ENCODE results near the gene CWC25. TPM values are rescaled to one million over a fixed set of nuclear protein-coding genes. Genes with fewer than 3 reads are reported as not detected.

Gene CWC25
- total and polyA plus RNA-seq, 2 of the 13 experiments (the other 11 are each of a cell fraction or from before 2014, with no cell fraction given), result 15.6 to 22.7 TPM

DNA sequence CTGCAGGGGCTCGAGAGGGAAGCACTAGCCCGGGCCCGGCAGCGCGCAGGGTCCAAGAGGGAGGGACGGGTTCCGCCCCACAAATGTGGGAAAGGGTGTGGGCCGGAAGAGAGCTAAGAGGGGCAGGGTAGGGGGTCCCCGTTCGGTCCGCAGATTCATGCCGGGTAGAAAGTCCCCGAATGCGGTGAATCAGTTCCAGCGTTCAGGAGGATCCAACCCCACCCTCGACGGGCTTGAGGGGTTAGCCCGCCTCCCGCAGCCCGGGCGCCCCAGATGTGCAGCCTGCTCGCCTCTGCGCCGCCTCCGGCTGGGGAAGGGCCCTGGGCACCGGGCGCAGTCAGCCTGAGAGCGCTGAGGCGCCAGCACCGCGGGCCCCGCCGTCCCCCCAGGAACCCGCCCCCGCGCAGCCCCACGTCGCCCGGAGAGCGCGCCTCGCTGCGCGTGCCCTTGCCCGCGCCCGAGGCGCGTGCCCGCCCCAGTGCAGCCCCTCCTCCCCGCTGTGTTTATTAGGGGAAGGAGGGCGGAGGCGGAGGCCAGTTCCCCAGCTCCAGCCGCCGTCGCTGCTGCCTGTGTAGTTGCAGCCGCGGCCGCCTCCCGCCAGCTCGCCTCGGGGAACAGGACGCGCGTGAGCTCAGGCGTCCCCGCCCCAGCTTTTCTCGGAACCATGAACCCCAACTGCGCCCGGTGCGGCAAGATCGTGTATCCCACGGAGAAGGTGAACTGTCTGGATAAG, 44.6 kb upstream of the CWC25 start, which contains the start of gene LASP1 (continued):
- TF ChIP-seq, protein P1, sequence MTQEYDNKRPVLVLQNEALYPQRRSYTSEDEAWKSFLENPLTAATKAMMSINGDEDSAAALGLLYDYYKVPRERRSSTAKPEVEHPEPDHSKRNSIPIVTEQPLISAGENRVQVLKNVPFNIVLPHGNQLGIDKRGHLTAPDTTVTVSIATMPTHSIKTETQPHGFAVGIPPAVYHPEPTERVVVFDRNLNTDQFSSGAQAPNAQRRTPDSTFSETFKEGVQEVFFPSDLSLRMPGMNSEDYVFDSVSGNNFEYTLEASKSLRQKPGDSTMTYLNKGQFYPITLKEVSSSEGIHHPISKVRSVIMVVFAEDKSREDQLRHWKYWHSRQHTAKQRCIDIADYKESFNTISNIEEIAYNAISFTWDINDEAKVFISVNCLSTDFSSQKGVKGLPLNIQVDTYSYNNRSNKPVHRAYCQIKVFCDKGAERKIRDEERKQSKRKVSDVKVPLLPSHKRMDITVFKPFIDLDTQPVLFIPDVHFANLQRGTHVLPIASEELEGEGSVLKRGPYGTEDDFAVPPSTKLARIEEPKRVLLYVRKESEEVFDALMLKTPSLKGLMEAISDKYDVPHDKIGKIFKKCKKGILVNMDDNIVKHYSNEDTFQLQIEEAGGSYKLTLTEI (CRISPR knock-in tag; conservative IDR thresholded peaks at IDR 0.05), result no peak
- TF ChIP-seq, protein P2, sequence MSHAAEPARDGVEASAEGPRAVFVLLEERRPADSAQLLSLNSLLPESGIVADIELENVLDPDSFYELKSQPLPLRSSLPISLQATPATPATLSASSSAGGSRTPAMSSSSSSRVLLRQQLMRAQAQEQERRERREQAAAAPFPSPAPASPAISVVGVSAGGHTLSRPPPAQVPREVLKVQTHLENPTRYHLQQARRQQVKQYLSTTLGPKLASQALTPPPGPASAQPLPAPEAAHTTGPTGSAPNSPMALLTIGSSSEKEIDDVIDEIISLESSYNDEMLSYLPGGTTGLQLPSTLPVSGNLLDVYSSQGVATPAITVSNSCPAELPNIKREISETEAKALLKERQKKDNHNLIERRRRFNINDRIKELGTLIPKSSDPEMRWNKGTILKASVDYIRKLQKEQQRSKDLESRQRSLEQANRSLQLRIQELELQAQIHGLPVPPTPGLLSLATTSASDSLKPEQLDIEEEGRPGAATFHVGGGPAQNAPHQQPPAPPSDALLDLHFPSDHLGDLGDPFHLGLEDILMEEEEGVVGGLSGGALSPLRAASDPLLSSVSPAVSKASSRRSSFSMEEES (CRISPR knock-in tag; IDR thresholded peaks at IDR 0.05), result no peak; the same call in 1 of the 2 replicates
- TF ChIP-seq KLF16 (CRISPR knock-in tag; IDR thresholded peaks at IDR 0.05) (no peak; a peak in 1 of 4 replicates), ZNF619 (CRISPR knock-in tag; IDR thresholded peaks at IDR 0.05) (no peak; the same call in 1 of the 2 replicates), MIXL1 (CRISPR knock-in tag; IDR thresholded peaks at IDR 0.05) (peak; percentile 21; the same call in 1 of the 2 replicates), ZNF737 (CRISPR knock-in tag; IDR thresholded peaks at IDR 0.05; ENCODE audit: borderline replicate concordance) (no peak), STAT5B (CRISPR knock-in tag; IDR thresholded peaks at IDR 0.05) (no peak), KLF9 (CRISPR knock-in tag; IDR thresholded peaks at IDR 0.05; ENCODE audit: low read depth) (no peak), ZNF883 (CRISPR knock-in tag; IDR thresholded peaks at IDR 0.05; ENCODE audit: not compliant biosample characterization) (peak; percentile 92), MYC (CRISPR knock-in tag; IDR thresholded peaks at IDR 0.05; ENCODE audit: borderline replicate concordance) (peak; percentile 76), FOXK1 (CRISPR knock-in tag; IDR thresholded peaks at IDR 0.05; ENCODE audit: borderline replicate concordance, low read depth) (peak; percentile 66; the same call in 1 of the 2 replicates), RNF2 (conservative IDR thresholded peaks at IDR 0.05; ENCODE audit: low read depth) (0 out of 2 replicates have a peak, but pooled peaks have one; percentile 50), ZNF724P (CRISPR knock-in tag; IDR thresholded peaks at IDR 0.05; ENCODE audit: borderline replicate concordance) (peak; percentile 53; the same call in 1 of the 2 replicates), SOX6 (IDR thresholded peaks at IDR 0.05) (no peak), SOX6 (CRISPR knock-in tag; IDR thresholded peaks at IDR 0.05) (peak; percentile 63), ZNF121 (CRISPR knock-in tag; IDR thresholded peaks at IDR 0.05) (peak; percentile 33; the same call in 1 of the 2 replicates), ZNF660 (CRISPR knock-in tag; IDR thresholded peaks at IDR 0.05; ENCODE audit: borderline replicate concordance, low read depth) (no peak), ZNF616 (CRISPR knock-in tag; IDR thresholded peaks at IDR 0.05; ENCODE audit: low read depth) (0 out of 2 replicates have a peak, but pooled peaks have one; percentile 23), ZSCAN20 (CRISPR knock-in tag; IDR thresholded peaks at IDR 0.05; ENCODE audit: borderline replicate concordance) (peak; percentile 89; the same call in 1 of the 2 replicates)
- TF ChIP-seq, protein P3, sequence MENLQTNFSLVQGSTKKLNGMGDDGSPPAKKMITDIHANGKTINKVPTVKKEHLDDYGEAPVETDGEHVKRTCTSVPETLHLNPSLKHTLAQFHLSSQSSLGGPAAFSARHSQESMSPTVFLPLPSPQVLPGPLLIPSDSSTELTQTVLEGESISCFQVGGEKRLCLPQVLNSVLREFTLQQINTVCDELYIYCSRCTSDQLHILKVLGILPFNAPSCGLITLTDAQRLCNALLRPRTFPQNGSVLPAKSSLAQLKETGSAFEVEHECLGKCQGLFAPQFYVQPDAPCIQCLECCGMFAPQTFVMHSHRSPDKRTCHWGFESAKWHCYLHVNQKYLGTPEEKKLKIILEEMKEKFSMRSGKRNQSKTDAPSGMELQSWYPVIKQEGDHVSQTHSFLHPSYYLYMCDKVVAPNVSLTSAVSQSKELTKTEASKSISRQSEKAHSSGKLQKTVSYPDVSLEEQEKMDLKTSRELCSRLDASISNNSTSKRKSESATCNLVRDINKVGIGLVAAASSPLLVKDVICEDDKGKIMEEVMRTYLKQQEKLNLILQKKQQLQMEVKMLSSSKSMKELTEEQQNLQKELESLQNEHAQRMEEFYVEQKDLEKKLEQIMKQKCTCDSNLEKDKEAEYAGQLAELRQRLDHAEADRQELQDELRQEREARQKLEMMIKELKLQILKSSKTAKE (CRISPR knock-in tag; IDR thresholded peaks at IDR 0.05; ENCODE audit: borderline replicate concordance), result no peak
- TF ChIP-seq, protein P4, sequence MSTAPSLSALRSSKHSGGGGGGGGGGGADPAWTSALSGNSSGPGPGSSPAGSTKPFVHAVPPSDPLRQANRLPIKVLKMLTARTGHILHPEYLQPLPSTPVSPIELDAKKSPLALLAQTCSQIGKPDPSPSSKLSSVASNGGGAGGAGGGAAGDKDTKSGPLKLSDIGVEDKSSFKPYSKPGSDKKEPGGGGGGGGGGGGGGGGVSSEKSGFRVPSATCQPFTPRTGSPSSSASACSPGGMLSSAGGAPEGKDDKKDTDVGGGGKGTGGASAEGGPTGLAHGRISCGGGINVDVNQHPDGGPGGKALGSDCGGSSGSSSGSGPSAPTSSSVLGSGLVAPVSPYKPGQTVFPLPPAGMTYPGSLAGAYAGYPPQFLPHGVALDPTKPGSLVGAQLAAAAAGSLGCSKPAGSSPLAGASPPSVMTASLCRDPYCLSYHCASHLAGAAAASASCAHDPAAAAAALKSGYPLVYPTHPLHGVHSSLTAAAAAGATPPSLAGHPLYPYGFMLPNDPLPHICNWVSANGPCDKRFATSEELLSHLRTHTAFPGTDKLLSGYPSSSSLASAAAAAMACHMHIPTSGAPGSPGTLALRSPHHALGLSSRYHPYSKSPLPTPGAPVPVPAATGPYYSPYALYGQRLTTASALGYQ (CRISPR knock-in tag; IDR thresholded peaks at IDR 0.05), result peak; percentile 23; the same call in 1 of the 2 replicates
- TF ChIP-seq, protein P5, sequence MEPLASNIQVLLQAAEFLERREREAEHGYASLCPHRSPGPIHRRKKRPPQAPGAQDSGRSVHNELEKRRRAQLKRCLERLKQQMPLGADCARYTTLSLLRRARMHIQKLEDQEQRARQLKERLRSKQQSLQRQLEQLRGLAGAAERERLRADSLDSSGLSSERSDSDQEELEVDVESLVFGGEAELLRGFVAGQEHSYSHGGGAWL (CRISPR knock-in tag; IDR thresholded peaks at IDR 0.05), result peak; percentile 88

Measured in HepG2 (cell line).